Transverse colon (tissue), 4 donors: Measurements from ENCODE around the gene REG3G. TPM values are rescaled to one million over a fixed set of nuclear protein-coding genes. Genes with fewer than 3 reads are reported as not detected.

Source experiments
- DNase-seq: peaks from one replicate; pipeline ENCODE4 v3.0.0-alpha.2; 2019
- H3K27ac ChIP-seq, 4 donors: fragments of 200-600 bp; sonication (generic); 2 replicates each; pipeline ENCODE4 v1.5.1; 2016 to 2018; ENCODE audit warnings: inconsistent platforms in 4 of 4
- H3K27me3 ChIP-seq: fragments of 200-600 bp; sonication (generic); 2 replicates; pipeline ENCODE4 v1.5.1; 2017; ENCODE audit warnings: inconsistent platforms
- H3K36me3 ChIP-seq, 4 donors: fragments of 200-600 bp; sonication (generic); 2 replicates each; pipeline ENCODE4 v1.5.1; 2017 to 2019; ENCODE audit warnings: inconsistent platforms in 4 of 4
- H3K4me1 ChIP-seq, 4 donors: fragments of 200-600 bp; sonication (generic); 2 replicates each; pipeline ENCODE4 v1.5.1; 2017 to 2020; ENCODE audit warnings: inconsistent platforms in 4 of 4
- H3K4me3 ChIP-seq, 4 donors: fragments of 200-600 bp; sonication (generic); 1 replicate in 1 of 4; 2 replicates in 3 of 4; pipeline versions ENCODE4 v1.5.1 to v1.6.1; 2017 to 2019; ENCODE audit warnings: inconsistent platforms in 4 of 4
- H3K9me3 ChIP-seq, 2 donors: fragments of 200-600 bp; sonication (generic); 2 replicates each; pipeline ENCODE4 v1.5.1; 2017 to 2019; ENCODE audit warnings: inconsistent platforms in 2 of 2
- CTCF ChIP-seq, 5 experiments: fragments of 200-600 bp in 3 of 5; fragments of 450-650 bp in 2 of 5; sonication (generic) in 3 of 5; IDR thresholded peaks; 1 replicate in 2 of 5; 2 replicates in 3 of 5; pipeline ENCODE4 v1.5.1; 2016 to 2017; ENCODE audit warnings: antibody characterized with exemption in 5 of 5, inconsistent platforms in 3 of 5, mild to moderate bottlenecking in 2 of 5, moderate library complexity in 1 of 5
- EP300 ChIP-seq: sonication (generic); formaldehyde crosslinking; IDR thresholded peaks from one replicate; pipeline ENCODE4 v1.6.1; 2017; ENCODE audit warnings: antibody characterized with exemption, low read depth
- POLR2A ChIP-seq: fragments of 450-650 bp; IDR thresholded peaks from one replicate; pipeline ENCODE4 v1.6.1; 2016; ENCODE audit warnings: antibody characterized with exemption, mild to moderate bottlenecking, moderate library complexity
- POLR2AphosphoS5 ChIP-seq, 3 donors: sonication (generic); formaldehyde crosslinking; IDR thresholded peaks; one replicate each; pipeline ENCODE4 v1.6.1; 2016; ENCODE audit warnings: antibody characterized with exemption in 3 of 3
- WGBS, 2 donors: methylation state at CpG; one replicate each; pipeline ENCODE4 v1.1.5; 2018; ENCODE audit warnings: low coverage in 1 of 2; 5-methylcytosine and 5-hydroxymethylcytosine counted together
- in situ Hi-C, 4 donors: fragments of 200-750 bp; cut with MboI; loops; one replicate each; pipeline versions ENCODE4 v1.15.0 to v1.15.1; 2017; ENCODE audit warnings: low sequenced_read_pairs in 3 of 4, low pct_ligation_motif_present in 1 of 4, low pct_unique_long_range_greater_than_20kb in 1 of 4
- intact Hi-C: fragments of 100-400 bp; cut with DNase I; formaldehyde crosslinking; loops from one replicate; pipeline ENCODE4 v1.15.1; 2023; ENCODE audit warnings: low total_unique reads
- total RNA-seq, 4 donors: library from RNA; depleted of rRNA; stranded (reverse); fragments of >200 nt; gene quantifications; one replicate each; pipeline ENCODE4 v1.1.0, GENCODE V29; 2016

REG3G gene
- total RNA-seq, 4 donors from 2014 or later: not detected

GRCh38 chr2:78993518-78994148 lies 31.9 kb upstream of the REG3G start:
- TF ChIP-seq POLR2AphosphoS5 (IDR thresholded peaks at IDR 0.05) (no peak), CTCF (IDR thresholded peaks at IDR 0.05) (no peak), EP300 (no peak), POLR2A (no peak)
- Histone ChIP-seq H3K4me1 (peaks cover 0 to 11% (median 7%) of the 10 kb centered on the region in 4 donors), H3K9me3 (no peaks in the 10 kb centered on the region), H3K27me3 (peaks cover 35% of the 10 kb centered on the region), H3K27ac (no peak overlapping the region), H3K4me3 (no peak overlapping the region), H3K36me3 (no peaks in the 10 kb centered on the region)
- in situ Hi-C loops (no loop called here), intact Hi-C loops (no loop called here)
- WGBS, 2 donors: 44 to 60% methylated on average over 1 to 25 of the region's 25 CpGs
- no peak for DNase-seq

GRCh38 chr2:78994789-78995188 lies 30.7 kb upstream of the REG3G start:
- in situ Hi-C loops (no loop called here), intact Hi-C loops (no loop called here)
- Histone ChIP-seq H3K27me3 (peaks cover 35% of the 10 kb centered on the region), H3K4me1 (peaks cover 0 to 11% (median 7%) of the 10 kb centered on the region in 4 donors), H3K9me3 (no peaks in the 10 kb centered on the region), H3K4me3 (no peak overlapping the region), H3K36me3 (no peaks in the 10 kb centered on the region), H3K27ac (no peak overlapping the region)
- no peak for DNase-seq
- TF ChIP-seq POLR2A (no peak), EP300 (no peak), POLR2AphosphoS5 (IDR thresholded peaks at IDR 0.05) (no peak), CTCF (IDR thresholded peaks at IDR 0.05) (no peak)
- WGBS, 2 donors: 50 to 73% methylated on average over 1 of the region's 1 CpG

- intact Hi-C loops: no loop called here
- Histone ChIP-seq H3K27me3 (peaks cover 5% of the 10 kb centered on the region), H3K4me1 (no peaks in the 10 kb centered on the region), H3K9me3 (no peaks in the 10 kb centered on the region), H3K36me3 (no peaks in the 10 kb centered on the region), H3K4me3 (no peak overlapping the region), H3K27ac (no peak overlapping the region)
- WGBS, 2 donors: 20 to 73% methylated on average over 2 to 3 of the region's 3 CpGs
- TF ChIP-seq CTCF (IDR thresholded peaks at IDR 0.05): peak in 4 of 5 experiments; percentile 14 to 35 (median 18)
- TF ChIP-seq POLR2AphosphoS5 (IDR thresholded peaks at IDR 0.05): no peak
- no peak for DNase-seq
- in situ Hi-C loops: no loop called here
Observed at GRCh38 chr2:78999406-78999805, 26.1 kb upstream of the REG3G start.

GRCh38 chr2:79000008-79000576 lies 25.4 kb upstream of the REG3G start:
- H3K27me3 ChIP-seq: no peaks in the 10 kb centered on the region
- no peaks in the 10 kb centered on the region for H3K9me3 ChIP-seq
- H3K36me3 ChIP-seq: no peaks in the 10 kb centered on the region
- no peaks in the 10 kb centered on the region for H3K4me1 ChIP-seq
- WGBS, 2 donors: 69% methylated on average over 4 of the region's 4 CpGs; no CpG with 5 or more reads in 1 of the 2 donors
- no peak for DNase-seq
- TF ChIP-seq POLR2AphosphoS5 (IDR thresholded peaks at IDR 0.05): no peak
- no peak overlapping the region for H3K4me3 ChIP-seq
- intact Hi-C loops (no loop called here), in situ Hi-C loops (no loop called here)
- no peak overlapping the region for H3K27ac ChIP-seq
